ENCODE data around the gene BATF3.

GRCh38 chr1:212687811-212688210, 11.8 kb downstream of the BATF3 start:
- TF ChIP-seq CTCF (IDR thresholded peaks at IDR 0.05) (no peak), EP300 (IDR thresholded peaks at IDR 0.05) (no peak)
